Colonic mucosa (tissue), 4 donors: ENCODE data around the gene STPG4. TPM values are rescaled to one million over a fixed set of nuclear protein-coding genes. Genes with fewer than 3 reads are reported as not detected.
A peak's percentile ranks its signal among the peaks of the same experiment; 100 is the strongest.

Experiments
- DNase-seq: peaks from one replicate; pipeline ENCODE4 v3.0.0-alpha.2; 2020
- H3K27ac ChIP-seq: fragments of 200-600 bp; one replicate; pipeline ENCODE4 v1.8.0; 2021
- H3K27me3 ChIP-seq: fragments of 200-600 bp; one replicate; pipeline ENCODE4 v1.8.0; 2021
- H3K36me3 ChIP-seq: fragments of 200-600 bp; one replicate; pipeline ENCODE4 v1.8.0; 2021
- H3K4me1 ChIP-seq: fragments of 200-600 bp; one replicate; pipeline ENCODE4 v1.8.0; 2021; ENCODE audit warnings: mild to moderate bottlenecking
- H3K4me3 ChIP-seq: fragments of 200-600 bp; one replicate; pipeline ENCODE4 v1.8.0; 2021
- H3K9ac ChIP-seq, 2 donors: one replicate each; pipeline ENCODE4 v1.7.0; 2013; ENCODE audit warnings: control low read depth in 2 of 2, low read depth in 2 of 2, low read length in 2 of 2
- H3K9me3 ChIP-seq: fragments of 200-600 bp; one replicate; pipeline ENCODE4 v1.8.0; 2021
- CTCF ChIP-seq: fragments of 200-600 bp; IDR thresholded peaks from one replicate; pipeline ENCODE4 v1.8.0; 2022; ENCODE audit warnings: antibody characterized with exemption, mild to moderate bottlenecking
- intact Hi-C: fragments of 100-400 bp; cut with DNase I; formaldehyde crosslinking; loops from one replicate; pipeline ENCODE4 v1.14.1; 2022
- total RNA-seq, 2 donors: library from RNA; stranded (reverse); fragmentation: NEBNext Ultra II Directional in 1 of 2; extraction: Animal tissue kit (Norgen Biotek cat#: 25700) in 1 of 2; gene quantifications; one replicate each; pipeline ENCODE4 v1.2.1, GENCODE V29; 2021
- donor health status: healthy.
- donor health status: DM: no; HTN: no; CAD: no.
- donor health status: DM: no; HTN: no; CAD: no.

STPG4 gene
- total RNA-seq, 2 donors from 2014 or later: 0.21 to 0.47 TPM

GRCh38 chr2:47070155-47070919, 84.8 kb downstream of the STPG4 start:
- Histone ChIP-seq H3K27ac (peak overlapping the region; percentile 67), H3K27me3 (no peaks in the 10 kb centered on the region), H3K36me3 (no peaks in the 10 kb centered on the region), H3K9me3 (no peaks in the 10 kb centered on the region), H3K9ac (peak overlapping the region; percentile 0 to 77), H3K4me3 (no peak overlapping the region), H3K4me1 (peaks cover 34% of the 10 kb centered on the region)
- intact Hi-C loops: no loop called here
- TF ChIP-seq CTCF: no peak
- DNase-seq: peak; percentile 53

GRCh38 chr2:47069628-47070154, 85.4 kb downstream of the STPG4 start:
- Histone ChIP-seq H3K9me3 (no peaks in the 10 kb centered on the region), H3K9ac (peak overlapping the region; percentile 0 to 77), H3K27me3 (no peaks in the 10 kb centered on the region), H3K36me3 (no peaks in the 10 kb centered on the region), H3K4me1 (peaks cover 34% of the 10 kb centered on the region), H3K27ac (peak overlapping the region; percentile 67), H3K4me3 (no peak overlapping the region)
- no peak for TF ChIP-seq CTCF
- intact Hi-C loops: no loop called here
- peak; percentile 93 for DNase-seq

GRCh38 chr2:47068981-47069627, 86.0 kb downstream of the STPG4 start:
- Histone ChIP-seq H3K4me1 (peaks cover 34% of the 10 kb centered on the region), H3K27ac (peak overlapping the region; percentile 67), H3K9ac (peak overlapping the region in 1 of 2 donors; percentile 77), H3K27me3 (no peaks in the 10 kb centered on the region), H3K36me3 (no peaks in the 10 kb centered on the region), H3K4me3 (no peak overlapping the region), H3K9me3 (no peaks in the 10 kb centered on the region)
- no peak for DNase-seq
- no peak for TF ChIP-seq CTCF
- intact Hi-C loops: no loop called here

- H3K27me3 ChIP-seq: no peaks in the 10 kb centered on the region
- TF ChIP-seq CTCF: no peak
- H3K4me1 ChIP-seq: peaks cover 27% of the 10 kb centered on the region
- H3K27ac ChIP-seq: no peak overlapping the region
- no peaks in the 10 kb centered on the region for H3K9me3 ChIP-seq
- intact Hi-C loops: no loop called here
- no peak for DNase-seq
- no peak overlapping the region for H3K9ac ChIP-seq
- no peak overlapping the region for H3K4me3 ChIP-seq
- no peaks in the 10 kb centered on the region for H3K36me3 ChIP-seq
These were observed 87.2 kb downstream of the STPG4 start for GRCh38 chr2:47067788-47068407.

- intact Hi-C loops: no loop called here
- Histone ChIP-seq H3K9me3 (no peaks in the 10 kb centered on the region), H3K27ac (peak overlapping the region; percentile 78), H3K4me3 (no peak overlapping the region), H3K27me3 (no peaks in the 10 kb centered on the region), H3K4me1 (peaks cover 25% of the 10 kb centered on the region), H3K9ac (peak overlapping the region; percentile 8 to 68), H3K36me3 (no peaks in the 10 kb centered on the region)
- no peak for TF ChIP-seq CTCF
- peak; percentile 83 for DNase-seq
These were observed 89.2 kb downstream of the STPG4 start for GRCh38 chr2:47065771-47066380.
